SH-SY5Y (cell line): ENCODE results near the gene IL32.

ENCODE experiments used
- GATA2 ChIP-seq: IDR thresholded peaks from 2 replicates; pipeline ENCODE4 v1.6.1; 2011; ENCODE audit warnings: mild to moderate bottlenecking, low read depth, low read length
- GATA3 ChIP-seq: IDR thresholded peaks from 2 replicates; pipeline ENCODE4 v1.6.1; 2011; ENCODE audit warnings: low read depth, mild to moderate bottlenecking, low read length, moderate library complexity

DNA sequence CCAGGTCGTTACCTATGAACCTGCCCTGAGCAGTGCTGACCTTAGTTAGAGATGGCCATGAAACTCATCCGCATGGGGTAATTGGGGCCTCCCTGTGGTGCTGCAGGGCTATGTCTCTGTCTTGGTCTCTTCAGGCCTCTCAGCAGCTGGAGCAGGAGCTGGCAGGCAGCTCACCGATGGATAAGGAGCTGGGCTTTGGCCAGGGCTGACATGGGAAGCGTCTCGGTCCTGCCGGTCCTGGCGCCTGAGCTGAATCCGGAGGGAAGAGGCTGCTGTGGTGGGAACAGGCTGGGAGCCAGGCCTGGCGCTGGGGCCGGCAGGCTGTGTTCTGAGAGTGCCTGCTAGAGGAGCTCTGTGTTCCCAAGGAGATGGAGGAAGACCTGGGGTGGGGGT lies 10.1 kb downstream of the IL32 start:
- TF ChIP-seq GATA3 (no peak), GATA2 (no peak)
